ENCODE measurements around the gene PDPK1.
"Not testable (repeated sequence)": the region's sequence is repeated elsewhere in the genome, so short reads cannot be mapped to it uniquely, and the experiment has no call there.

- not testable (repeated sequence) for TF ChIP-seq CTCF (IDR thresholded peaks at IDR 0.05; ENCODE audit: poor library complexity); EZH2 (IDR thresholded peaks at IDR 0.05; ENCODE audit: borderline replicate concordance)
These were observed 94.5 kb downstream of the PDPK1 start for GRCh38 chr16:2632291-2632690.
